GM23338 (cell line): ENCODE results near the gene LYVE1.

Source experiments
- EZH2 ChIP-seq: fragments of 200-600 bp; sonication (generic); IDR thresholded peaks from one replicate; pipeline ENCODE4 v1.8.0; 2017; ENCODE audit warnings: antibody characterized with exemption, mild to moderate bottlenecking, low read depth; ENCODE audit not compliant: unreplicated experiment
- EZH2phosphoT487 ChIP-seq: fragments of 200-600 bp; sonication (generic); IDR thresholded peaks from one replicate; pipeline ENCODE4 v1.8.1; 2018; ENCODE audit warnings: antibody characterized with exemption; ENCODE audit not compliant: unreplicated experiment
- JUNB ChIP-seq: IDR thresholded peaks from one replicate; pipeline ENCODE4 v1.6.1; 2016; ENCODE audit warnings: antibody characterized with exemption; ENCODE audit not compliant: unreplicated experiment
- POLR2AphosphoS5 ChIP-seq: IDR thresholded peaks from 2 replicates; pipeline ENCODE4 v1.6.1; 2016; ENCODE audit warnings: antibody characterized with exemption, low read depth
- TF ChIP-seq, protein P1 (sequence below): IDR thresholded peaks from one replicate; pipeline ENCODE4 v1.6.1; 2018; ENCODE audit warnings: antibody characterized with exemption; ENCODE audit not compliant: unreplicated experiment
- TF ChIP-seq, protein P2 (sequence below), 2 experiments: fragments of 200-600 bp in 1 of 2; sonication (generic) in 1 of 2; conservative IDR thresholded peaks; 2 replicates each; pipeline versions ENCODE4 v1.5.1 to v1.6.1; 2016 to 2017; ENCODE audit warnings: antibody characterized with exemption in 2 of 2, low read depth in 2 of 2, mild to moderate bottlenecking in 2 of 2, moderate library complexity in 1 of 2

DNA sequence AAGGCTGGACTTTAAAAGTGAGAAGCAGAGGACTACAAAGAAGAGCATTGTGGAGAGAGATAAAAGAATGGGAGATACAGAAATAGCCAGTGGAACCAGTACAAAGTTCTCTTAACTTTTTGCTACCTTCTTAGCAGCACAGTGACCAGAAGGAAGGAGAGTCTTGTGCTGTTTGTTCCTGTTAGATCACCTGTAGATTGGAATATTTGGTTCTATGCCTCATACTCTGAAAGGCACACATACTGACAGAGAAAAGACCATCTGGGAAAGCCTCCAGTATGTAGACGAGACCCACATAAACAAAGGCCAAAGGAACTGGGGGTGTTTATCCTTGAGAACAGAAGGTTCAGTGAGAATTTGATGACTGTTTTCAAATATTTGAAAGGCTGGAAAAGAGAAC lies 46.2 kb downstream of the LYVE1 start:
- TF ChIP-seq, protein P1, sequence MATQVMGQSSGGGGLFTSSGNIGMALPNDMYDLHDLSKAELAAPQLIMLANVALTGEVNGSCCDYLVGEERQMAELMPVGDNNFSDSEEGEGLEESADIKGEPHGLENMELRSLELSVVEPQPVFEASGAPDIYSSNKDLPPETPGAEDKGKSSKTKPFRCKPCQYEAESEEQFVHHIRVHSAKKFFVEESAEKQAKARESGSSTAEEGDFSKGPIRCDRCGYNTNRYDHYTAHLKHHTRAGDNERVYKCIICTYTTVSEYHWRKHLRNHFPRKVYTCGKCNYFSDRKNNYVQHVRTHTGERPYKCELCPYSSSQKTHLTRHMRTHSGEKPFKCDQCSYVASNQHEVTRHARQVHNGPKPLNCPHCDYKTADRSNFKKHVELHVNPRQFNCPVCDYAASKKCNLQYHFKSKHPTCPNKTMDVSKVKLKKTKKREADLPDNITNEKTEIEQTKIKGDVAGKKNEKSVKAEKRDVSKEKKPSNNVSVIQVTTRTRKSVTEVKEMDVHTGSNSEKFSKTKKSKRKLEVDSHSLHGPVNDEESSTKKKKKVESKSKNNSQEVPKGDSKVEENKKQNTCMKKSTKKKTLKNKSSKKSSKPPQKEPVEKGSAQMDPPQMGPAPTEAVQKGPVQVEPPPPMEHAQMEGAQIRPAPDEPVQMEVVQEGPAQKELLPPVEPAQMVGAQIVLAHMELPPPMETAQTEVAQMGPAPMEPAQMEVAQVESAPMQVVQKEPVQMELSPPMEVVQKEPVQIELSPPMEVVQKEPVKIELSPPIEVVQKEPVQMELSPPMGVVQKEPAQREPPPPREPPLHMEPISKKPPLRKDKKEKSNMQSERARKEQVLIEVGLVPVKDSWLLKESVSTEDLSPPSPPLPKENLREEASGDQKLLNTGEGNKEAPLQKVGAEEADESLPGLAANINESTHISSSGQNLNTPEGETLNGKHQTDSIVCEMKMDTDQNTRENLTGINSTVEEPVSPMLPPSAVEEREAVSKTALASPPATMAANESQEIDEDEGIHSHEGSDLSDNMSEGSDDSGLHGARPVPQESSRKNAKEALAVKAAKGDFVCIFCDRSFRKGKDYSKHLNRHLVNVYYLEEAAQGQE: no peak
- TF ChIP-seq, protein P2, sequence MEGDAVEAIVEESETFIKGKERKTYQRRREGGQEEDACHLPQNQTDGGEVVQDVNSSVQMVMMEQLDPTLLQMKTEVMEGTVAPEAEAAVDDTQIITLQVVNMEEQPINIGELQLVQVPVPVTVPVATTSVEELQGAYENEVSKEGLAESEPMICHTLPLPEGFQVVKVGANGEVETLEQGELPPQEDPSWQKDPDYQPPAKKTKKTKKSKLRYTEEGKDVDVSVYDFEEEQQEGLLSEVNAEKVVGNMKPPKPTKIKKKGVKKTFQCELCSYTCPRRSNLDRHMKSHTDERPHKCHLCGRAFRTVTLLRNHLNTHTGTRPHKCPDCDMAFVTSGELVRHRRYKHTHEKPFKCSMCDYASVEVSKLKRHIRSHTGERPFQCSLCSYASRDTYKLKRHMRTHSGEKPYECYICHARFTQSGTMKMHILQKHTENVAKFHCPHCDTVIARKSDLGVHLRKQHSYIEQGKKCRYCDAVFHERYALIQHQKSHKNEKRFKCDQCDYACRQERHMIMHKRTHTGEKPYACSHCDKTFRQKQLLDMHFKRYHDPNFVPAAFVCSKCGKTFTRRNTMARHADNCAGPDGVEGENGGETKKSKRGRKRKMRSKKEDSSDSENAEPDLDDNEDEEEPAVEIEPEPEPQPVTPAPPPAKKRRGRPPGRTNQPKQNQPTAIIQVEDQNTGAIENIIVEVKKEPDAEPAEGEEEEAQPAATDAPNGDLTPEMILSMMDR (conservative IDR thresholded peaks at IDR 0.05; ENCODE audit: low read depth in 2 of 2): no peak
- no peak for TF ChIP-seq EZH2phosphoT487
- TF ChIP-seq EZH2: no peak
- no peak for TF ChIP-seq JUNB
- TF ChIP-seq POLR2AphosphoS5: no peak
